Urinary bladder (tissue), 4 donors: ENCODE measurements around the gene MECR. TPM values are rescaled to one million over a fixed set of nuclear protein-coding genes. Genes with fewer than 3 reads are reported as not detected.

ENCODE experiments used
- DNase-seq: peaks from one replicate; pipeline ENCODE4 v3.0.0-alpha.2; 2015; ENCODE audit errors: extremely low spot score
- H3K27ac ChIP-seq: one replicate; pipeline ENCODE4 v1.5.1; 2013; ENCODE audit warnings: low read depth, mild to moderate bottlenecking, moderate library complexity
- H3K36me3 ChIP-seq: one replicate; pipeline ENCODE4 v1.6.1; 2013; ENCODE audit warnings: mild to moderate bottlenecking, moderate library complexity; ENCODE audit not compliant: insufficient read depth
- H3K4me1 ChIP-seq: one replicate; pipeline ENCODE4 v1.6.1; 2013; ENCODE audit warnings: mild to moderate bottlenecking, moderate library complexity; ENCODE audit not compliant: insufficient read depth
- H3K4me3 ChIP-seq: one replicate; pipeline ENCODE4 v1.5.1; 2013; ENCODE audit warnings: low read depth, low read length
- WGBS: extraction: QIAGEN DNeasy Blood & Tissue Kit; methylation state at CpG from one replicate; pipeline ENCODE4 v1.1.7; 2013; 5-methylcytosine and 5-hydroxymethylcytosine counted together
- polyA plus RNA-seq: library from polyadenylated mRNA; stranded (reverse); fragments of 200-250 nt; gene quantifications from one replicate; pipeline ENCODE4 v1.2.3, GENCODE V29; 2013
- total RNA-seq: library from RNA; depleted of rRNA; stranded (reverse); fragments of >200 nt; gene quantifications from one replicate; pipeline ENCODE4 v1.2.3, GENCODE V29; 2014
- donor health status: healthy with polysubstance abuse.
- donor health status: healthy.

Gene MECR
- total RNA-seq (17.0 TPM), polyA plus RNA-seq (17.6 TPM)

GRCh38 chr1:29230553-29231378 is at the start of gene MECR:
MECR (minus strand) TSS chr1:29230934; CDS start chr1:29230906, 28 bp downstream.
- H3K36me3 ChIP-seq: no peaks in the 10 kb centered on the region
- peak; percentile 78 for DNase-seq
- peak within 1 kb of the TSS; percentile 50 for H3K4me3 ChIP-seq
- WGBS: 2% methylated on average over 52 of the region's 52 CpGs
- H3K27ac ChIP-seq: no peak within 1 kb of the TSS
- H3K4me1 ChIP-seq: no peaks in the 10 kb centered on the region

GRCh38 chr1:29279951-29280391 is 49.2 kb upstream of the MECR start:
- Histone ChIP-seq H3K4me3 (no peak overlapping the region), H3K27ac (no peak overlapping the region), H3K36me3 (peaks cover 3% of the 10 kb centered on the region), H3K4me1 (no peaks in the 10 kb centered on the region)
- WGBS: 93% methylated on average over 11 of the region's 11 CpGs
- no peak for DNase-seq

GRCh38 chr1:29279406-29279805 is 48.7 kb upstream of the MECR start:
- Histone ChIP-seq H3K27ac (no peak overlapping the region), H3K36me3 (peaks cover 3% of the 10 kb centered on the region), H3K4me1 (no peaks in the 10 kb centered on the region), H3K4me3 (no peak overlapping the region)
- no peak for DNase-seq
- 95% methylated on average over 13 of the region's 13 CpGs for WGBS

GRCh38 chr1:29278124-29278523 is 47.4 kb upstream of the MECR start:
- DNase-seq: no peak
- H3K4me1 ChIP-seq: no peaks in the 10 kb centered on the region
- 55% methylated on average over 3 of the region's 3 CpGs for WGBS
- H3K36me3 ChIP-seq: no peaks in the 10 kb centered on the region
- H3K4me3 ChIP-seq: no peak overlapping the region
- H3K27ac ChIP-seq: no peak overlapping the region

- DNase-seq: no peak
- 95% methylated on average over 14 of the region's 14 CpGs for WGBS
- no peak overlapping the region for H3K27ac ChIP-seq
- H3K36me3 ChIP-seq: no peaks in the 10 kb centered on the region
- no peaks in the 10 kb centered on the region for H3K4me1 ChIP-seq
- H3K4me3 ChIP-seq: no peak overlapping the region
These were observed 44.7 kb upstream of the MECR start for GRCh38 chr1:29275435-29275834.

- Histone ChIP-seq H3K4me3 (no peak overlapping the region), H3K4me1 (no peaks in the 10 kb centered on the region)
- no peak for DNase-seq
These were observed 41.6 kb upstream of the MECR start for GRCh38 chr1:29272147-29272907.

GRCh38 chr1:29271724-29272123 is 41.0 kb upstream of the MECR start:
- WGBS: 9% methylated on average over 7 of the region's 7 CpGs
- Histone ChIP-seq H3K27ac (no peak overlapping the region), H3K36me3 (no peaks in the 10 kb centered on the region), H3K4me3 (no peak overlapping the region), H3K4me1 (no peaks in the 10 kb centered on the region)
- DNase-seq: peak; percentile 59

More at GRCh38 chr1:29272147-29272907, 41.6 kb upstream of the MECR start:
- Histone ChIP-seq H3K36me3 (no peaks in the 10 kb centered on the region), H3K27ac (no peak overlapping the region)
- WGBS: 80% methylated on average over 6 of the region's 6 CpGs

GRCh38 chr1:29270929-29271521 is 40.3 kb upstream of the MECR start:
- 52% methylated on average over 3 of the region's 3 CpGs for WGBS
- no peak for DNase-seq
- no peaks in the 10 kb centered on the region for H3K4me1 ChIP-seq
- H3K4me3 ChIP-seq: no peak overlapping the region
- H3K36me3 ChIP-seq: no peaks in the 10 kb centered on the region
- no peak overlapping the region for H3K27ac ChIP-seq

GRCh38 chr1:29269382-29269781 is 38.6 kb upstream of the MECR start:
- H3K36me3 ChIP-seq: no peaks in the 10 kb centered on the region
- no peaks in the 10 kb centered on the region for H3K4me1 ChIP-seq
- DNase-seq: no peak
- no peak overlapping the region for H3K27ac ChIP-seq
- no peak overlapping the region for H3K4me3 ChIP-seq
- WGBS: 55% methylated on average over 8 of the region's 8 CpGs

GRCh38 chr1:29267321-29268070 is 36.8 kb upstream of the MECR start:
- WGBS: 75% methylated on average over 9 of the region's 9 CpGs
- Histone ChIP-seq H3K27ac (no peak overlapping the region), H3K4me1 (no peaks in the 10 kb centered on the region), H3K36me3 (no peaks in the 10 kb centered on the region), H3K4me3 (no peak overlapping the region)
- no peak for DNase-seq

GRCh38 chr1:29266912-29267311 is 36.2 kb upstream of the MECR start:
- no peaks in the 10 kb centered on the region for H3K4me1 ChIP-seq
- no peak overlapping the region for H3K4me3 ChIP-seq
- H3K36me3 ChIP-seq: no peaks in the 10 kb centered on the region
- no peak overlapping the region for H3K27ac ChIP-seq
- WGBS: 97% methylated on average over 3 of the region's 3 CpGs
- DNase-seq: no peak

GRCh38 chr1:29264773-29265389 is 34.1 kb upstream of the MECR start:
- H3K4me1 ChIP-seq: no peaks in the 10 kb centered on the region
- WGBS: 82% methylated on average over 4 of the region's 4 CpGs
- no peak overlapping the region for H3K27ac ChIP-seq
- no peak overlapping the region for H3K4me3 ChIP-seq
- DNase-seq: no peak
- no peaks in the 10 kb centered on the region for H3K36me3 ChIP-seq

- Histone ChIP-seq H3K4me3 (no peak overlapping the region), H3K36me3 (no peaks in the 10 kb centered on the region), H3K27ac (no peak overlapping the region), H3K4me1 (peaks cover 4% of the 10 kb centered on the region)
- WGBS: 54% methylated on average over 29 of the region's 29 CpGs
- DNase-seq: no peak
These were observed 29.8 kb upstream of the MECR start for GRCh38 chr1:29260531-29260930.
